Ovary (tissue), 3 donors: Measurements from ENCODE around the gene KIAA0825.

Experiments used
- EP300 ChIP-seq: sonication (generic); formaldehyde crosslinking; IDR thresholded peaks from one replicate; pipeline ENCODE4 v1.6.1; 2017; ENCODE audit warnings: antibody characterized with exemption
- POLR2A ChIP-seq: fragments of 450-650 bp; IDR thresholded peaks from one replicate; pipeline ENCODE4 v1.6.1; 2017; ENCODE audit warnings: antibody characterized with exemption, mild to moderate bottlenecking, moderate library complexity
- TF ChIP-seq, protein P1 (sequence below), 3 donors: fragments of 450-650 bp in 2 of 3; fragments of 200-600 bp in 1 of 3; IDR thresholded peaks; one replicate each; pipeline versions ENCODE4 v1.5.1 to v1.8.0; 2016 to 2022; ENCODE audit warnings: antibody characterized with exemption in 3 of 3, mild to moderate bottlenecking in 1 of 3
- donor health status: DM: no; HTN: no; CAD: no.

DNA sequence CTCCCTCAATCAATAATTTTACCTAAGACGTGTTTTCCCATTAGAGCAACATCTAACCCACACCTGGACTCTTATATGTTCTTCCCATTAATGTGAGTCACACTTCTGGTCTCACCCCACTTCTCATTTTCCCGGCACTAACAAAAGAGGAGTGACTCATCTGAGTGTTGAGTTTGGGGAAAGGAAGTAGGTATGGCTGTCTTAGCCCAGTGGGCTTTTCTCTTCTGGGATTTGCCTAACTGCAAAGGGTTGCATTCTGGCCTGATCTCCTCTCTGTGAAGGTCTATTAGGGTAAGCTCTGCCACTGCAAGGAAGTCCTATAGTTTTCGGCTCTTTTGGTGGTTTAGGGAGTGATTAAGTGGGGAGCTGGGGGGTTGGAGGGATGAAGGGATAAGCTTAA lies 195.6 kb downstream of the KIAA0825 start:
- TF ChIP-seq, protein P1, sequence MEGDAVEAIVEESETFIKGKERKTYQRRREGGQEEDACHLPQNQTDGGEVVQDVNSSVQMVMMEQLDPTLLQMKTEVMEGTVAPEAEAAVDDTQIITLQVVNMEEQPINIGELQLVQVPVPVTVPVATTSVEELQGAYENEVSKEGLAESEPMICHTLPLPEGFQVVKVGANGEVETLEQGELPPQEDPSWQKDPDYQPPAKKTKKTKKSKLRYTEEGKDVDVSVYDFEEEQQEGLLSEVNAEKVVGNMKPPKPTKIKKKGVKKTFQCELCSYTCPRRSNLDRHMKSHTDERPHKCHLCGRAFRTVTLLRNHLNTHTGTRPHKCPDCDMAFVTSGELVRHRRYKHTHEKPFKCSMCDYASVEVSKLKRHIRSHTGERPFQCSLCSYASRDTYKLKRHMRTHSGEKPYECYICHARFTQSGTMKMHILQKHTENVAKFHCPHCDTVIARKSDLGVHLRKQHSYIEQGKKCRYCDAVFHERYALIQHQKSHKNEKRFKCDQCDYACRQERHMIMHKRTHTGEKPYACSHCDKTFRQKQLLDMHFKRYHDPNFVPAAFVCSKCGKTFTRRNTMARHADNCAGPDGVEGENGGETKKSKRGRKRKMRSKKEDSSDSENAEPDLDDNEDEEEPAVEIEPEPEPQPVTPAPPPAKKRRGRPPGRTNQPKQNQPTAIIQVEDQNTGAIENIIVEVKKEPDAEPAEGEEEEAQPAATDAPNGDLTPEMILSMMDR (IDR thresholded peaks at IDR 0.05): no peak
- no peak for TF ChIP-seq POLR2A
- no peak for TF ChIP-seq EP300
